K562 (cell line): ENCODE data around the gene KIAA0513. TPM values are rescaled to one million over a fixed set of nuclear protein-coding genes. Genes with fewer than 3 reads are reported as not detected.
A peak's percentile ranks its signal among the peaks of the same experiment; 100 is the strongest.

Experiments
- ATAC-seq: fragments of 200-7000 bp; cut with Tn5 transposase; 3 replicates; pipeline ENCODE4 v1.9.1; 2020; ENCODE audit warnings: moderate library complexity
- BruUV-seq: library from RNA; stranded (reverse); fragments of 400-500 nt; replicated peaks from 2 replicates; lab custom pipeline; 2021; lab: Mats Ljungman, UMichigan
- CTCF ChIA-PET: fragments of 300-600 bp; formaldehyde crosslinking; extraction: SDS; loops from one replicate; lab custom pipeline; 2021; ENCODE audit warnings: low intra/inter-chr PET ratio; lab: Yijun Ruan, JAX
- POLR2A ChIA-PET: fragments of 300-600, 350-650 bp; sonication (Branson Sonifier 250); formaldehyde crosslinking; extraction: SDS; loops from one replicate; lab custom pipeline; 2021; ENCODE audit warnings: antibody characterized with exemption, inconsistent platforms; lab: Yijun Ruan, JAX
- DNase-seq, 4 experiments: peaks; one replicate each; pipeline versions ENCODE4 v3.0.0 to v3.0.0-alpha.2; 2011 to 2018; ENCODE audit warnings: low spot score in 3 of 4, mixed read lengths in 3 of 4; ENCODE audit errors: extremely low read depth in 1 of 4
- FAIRE-seq: peaks from 2 replicates; lab custom pipeline; 2011; peaks lifted over from hg19 to GRCh38; lab: Jason Lieb, UNC
- H2AFZ ChIP-seq: 2 replicates; pipeline ENCODE4 v1.6.0; 2011; ENCODE audit warnings: low read depth, low read length, control low read depth, inconsistent platforms
- H3K27ac ChIP-seq: fragments of 200-600 bp; 3 replicates; pipeline ENCODE4 v1.8.0; 2011; ENCODE audit warnings: low read depth, mild to moderate bottlenecking, control low read depth, inconsistent platforms, low read length, moderate library complexity, mixed read lengths; ENCODE audit errors: extremely low read depth
- H3K27me3 ChIP-seq, 2 experiments: fragments of 300-600 bp in 1 of 2; 2 replicates in 1 of 2; 3 replicates in 1 of 2; pipeline versions ENCODE4 v1.6.0 to v1.8.0; 2011; ENCODE audit warnings: inconsistent platforms in 2 of 2, low read length in 2 of 2, mild to moderate bottlenecking in 1 of 2, mixed read lengths in 1 of 2, moderate library complexity in 1 of 2; ENCODE audit not compliant: control insufficient read depth in 2 of 2, insufficient read depth in 2 of 2
- H3K36me3 ChIP-seq: fragments of 300-600 bp; 3 replicates; pipeline ENCODE4 v1.8.0; 2011; ENCODE audit warnings: mild to moderate bottlenecking, low read length, inconsistent platforms; ENCODE audit not compliant: control insufficient read depth, insufficient read depth
- H3K4me1 ChIP-seq, 2 experiments: fragments of 200-600 bp in 1 of 2; replicated peaks in 1 of 2; 2 replicates in 1 of 2; 3 replicates in 1 of 2; pipeline versions ENCODE4 v1.5.1 to v1.8.0; 2011; ENCODE audit warnings: inconsistent platforms in 2 of 2, low read length in 2 of 2, mild to moderate bottlenecking in 1 of 2, mixed read lengths in 1 of 2, moderate library complexity in 1 of 2; ENCODE audit not compliant: control insufficient read depth in 2 of 2, insufficient read depth in 2 of 2
- H3K4me2 ChIP-seq: 2 replicates; pipeline ENCODE4 v1.6.1; 2011; ENCODE audit warnings: low read length, control low read depth, inconsistent platforms, mixed read lengths; ENCODE audit not compliant: insufficient read depth
- H3K4me3 ChIP-seq: fragments of 200-600 bp; sonication (generic), shearing (Covaris generic); 2 replicates; pipeline ENCODE4 v1.5.1; 2016; ENCODE audit warnings: control low read depth, inconsistent platforms
- H3K79me2 ChIP-seq: fragments of 200-600 bp; 3 replicates; pipeline ENCODE4 v1.8.0; 2011; ENCODE audit warnings: low read length, inconsistent platforms; ENCODE audit not compliant: control insufficient read depth, insufficient read depth
- H3K9ac ChIP-seq, 2 experiments: 2 replicates each; pipeline versions ENCODE4 v1.6.0 to v1.6.1; 2011; ENCODE audit warnings: low read depth in 2 of 2, low read length in 2 of 2, control low read depth in 1 of 2, inconsistent platforms in 1 of 2, mild to moderate bottlenecking in 1 of 2, mixed read lengths in 1 of 2; ENCODE audit not compliant: insufficient read depth in 1 of 2
- H3K9me1 ChIP-seq: one replicate; pipeline ENCODE4 v1.6.0; 2011; ENCODE audit warnings: inconsistent platforms, mild to moderate bottlenecking, low read length, moderate library complexity; ENCODE audit not compliant: control insufficient read depth, insufficient read depth
- H3K9me3 ChIP-seq: replicated peaks from 2 replicates; pipeline ENCODE4 v1.5.1; 2011; ENCODE audit warnings: low read depth, low read length, inconsistent platforms; ENCODE audit not compliant: control insufficient read depth, insufficient read depth
- H4K20me1 ChIP-seq: replicated peaks from 2 replicates; pipeline ENCODE4 v1.6.1; 2011; ENCODE audit warnings: low read length, inconsistent platforms, mixed read lengths; ENCODE audit not compliant: control insufficient read depth, insufficient read depth
- CGGBP1 ChIP-seq: fragments of 250-450 bp; sonication (Bioruptor Pico); IDR thresholded peaks from 2 replicates; pipeline ENCODE4 v1.9.0; 2021; ENCODE audit warnings: mild to moderate bottlenecking
- CREB1 ChIP-seq, 2 experiments: sonication (generic) in 1 of 2; formaldehyde crosslinking in 1 of 2; IDR thresholded peaks; 2 replicates each; pipeline versions ENCODE4 v1.6.1 to v1.8.0; 2012 to 2022; ENCODE audit warnings: inconsistent platforms in 1 of 2, mild to moderate bottlenecking in 1 of 2, missing genetic modification reagents in 1 of 2, moderate library complexity in 1 of 2
- EGR1 ChIP-seq: fragments of 450-650 bp; conservative IDR thresholded peaks from 2 replicates; pipeline ENCODE4 v1.6.1; 2017; ENCODE audit warnings: mild to moderate bottlenecking
- KLF13 ChIP-seq: fragments of 450-650 bp; IDR thresholded peaks from 2 replicates; pipeline ENCODE4 v1.6.1; 2016; ENCODE audit warnings: missing genetic modification characterization, low read depth, mild to moderate bottlenecking, missing compliant biosample characterization, moderate library complexity, borderline replicate concordance
- PHF21A ChIP-seq: fragments of 450-650 bp; IDR thresholded peaks from 2 replicates; pipeline ENCODE4 v1.6.1; 2017; ENCODE audit warnings: low read depth, borderline replicate concordance
- PRDM10 ChIP-seq: fragments of 450-650 bp; IDR thresholded peaks from 2 replicates; pipeline ENCODE4 v1.6.1; 2018; ENCODE audit not compliant: partially characterized antibody
- RFX7 ChIP-seq: fragments of 250-450 bp; sonication (Bioruptor Pico); IDR thresholded peaks from 2 replicates; pipeline ENCODE4 v1.5.1; 2021; ENCODE audit warnings: mild to moderate bottlenecking
- SP2 ChIP-seq: IDR thresholded peaks from 2 replicates; pipeline ENCODE4 v1.6.1; 2011; ENCODE audit warnings: mild to moderate bottlenecking, low read depth, low read length, moderate library complexity; ENCODE audit not compliant: poor library complexity, severe bottlenecking; ENCODE audit errors: extremely low read depth
- ZFPM2 ChIP-seq: fragments of 250-450 bp; sonication (Bioruptor Pico); IDR thresholded peaks from 2 replicates; pipeline ENCODE4 v1.5.1; 2022; ENCODE audit warnings: mild to moderate bottlenecking
- ZNF282 ChIP-seq: sonication (generic); formaldehyde crosslinking; IDR thresholded peaks from 2 replicates; pipeline ENCODE4 v1.8.1; 2023; ENCODE audit warnings: missing genetic modification reagents
- ZNF445 ChIP-seq: fragments of 250-450 bp; sonication (Bioruptor Pico); IDR thresholded peaks from 2 replicates; pipeline ENCODE4 v1.4.0; 2020; ENCODE audit warnings: low read depth, mild to moderate bottlenecking, moderate library complexity
- WGBS: fragments of 100-300 bp; shearing (Covaris generic); methylation state at CpG from one replicate; pipeline ENCODE4 v1.1.6; 2016; ENCODE audit warnings: low coverage, mixed read lengths; ENCODE audit not compliant: insufficient coverage; ENCODE audit errors: missing lambda C conversion rate; 5-methylcytosine and 5-hydroxymethylcytosine counted together
- in situ Hi-C: fragments of 300-500 bp; cut with MboI; formaldehyde crosslinking; loops from 4 replicates; pipeline ENCODE4 v1.15.0; 2018; ENCODE audit warnings: inconsistent platforms, mixed read lengths
- intact Hi-C: fragments of 100-400 bp; cut with micrococcal nuclease; formaldehyde crosslinking; loops from 2 replicates; pipeline ENCODE4 v1.14.2; 2022
- polyA plus RNA-seq, 8 experiments: library from polyadenylated mRNA; depleted of rRNA in 4 of 8; stranded (reverse) in 5 of 8; unstranded in 3 of 8; fragments of >200 nt; fragmentation: Nextera tagmentation in 2 of 8; fragmentation: Illumina TruSeq in 1 of 8; extraction: Ambion mirVana in 2 of 8; extraction: Trizol in 1 of 8; gene quantifications; 2 replicates each; pipeline versions ENCODE4 v1.2.1 to v1.2.3, GENCODE V29; 2011 to 2014; ENCODE audit warnings: inconsistent platforms in 1 of 8, missing spikeins in 1 of 8
- total RNA-seq, 7 experiments: library from RNA; depleted of rRNA in 6 of 7; stranded (reverse); fragments of >200 nt in 6 of 7; fragmentation: Illumina TruSeq in 2 of 7; extraction: Trizol in 2 of 7; gene quantifications; 2 replicates each; pipeline versions ENCODE4 v1.2.1 to v1.2.3, GENCODE V29; 2011 to 2021; ENCODE audit warnings: low replicate concordance in 1 of 7

The KIAA0513 gene
- total and polyA plus RNA-seq, 9 of the 15 experiments (the other 6 are each of a cell fraction or from before 2014, with no cell fraction given), result 0.18 to 13.7 (median 10.2) TPM

- Histone ChIP-seq H3K4me1 (peaks cover 0 to 19% of the 10 kb centered on the region in 2 experiments; a peak in 2 of 5 replicates), H2AFZ (no peak overlapping the region), H3K9me1 (no peaks in the 10 kb centered on the region), H3K27me3 (peaks cover 29 to 71% of the 10 kb centered on the region in 2 experiments), H3K27ac (no peak overlapping the region), H4K20me1 (peaks cover 4% of the 10 kb centered on the region; the same call in 1 of the 2 replicates), H3K9me3 (no peaks in the 10 kb centered on the region), H3K36me3 (no peaks in the 10 kb centered on the region), H3K79me2 (no peaks in the 10 kb centered on the region), H3K4me3 (no peak overlapping the region), H3K9ac (0 out of 4 replicates have a peak overlapping the region, but pooled peaks of 1 of the 2 experiments have one; percentile 32), H3K4me2 (no peak overlapping the region)
- FAIRE-seq, result no peak
- in situ Hi-C loops (loop anchor here (25.0 kb wide), 1 partner anchor 905 kb away; no protein-coding TSS in a partner anchor), intact Hi-C loops (no loop called here)
- no peak for DNase-seq
- TF ChIP-seq ZNF282, result no peak
- no peak for TF ChIP-seq KLF13
- TF ChIP-seq PHF21A, result no peak
- no peak for TF ChIP-seq EGR1
- 8% methylated on average over 11 of the region's 11 CpGs for WGBS
- ATAC-seq, result no peak
- CTCF ChIA-PET, result no interaction called here
- POLR2A ChIA-PET, result interaction anchor here (0.6 to 1.5 kb wide), 2 partner anchors 10 to 586 kb away, joined by 3 to 4 read pairs; no protein-coding TSS in a partner anchor
- BruUV-seq, result no TSS peak
These were observed 79.9 kb downstream of the KIAA0513 start for GRCh38 chr16:85107532-85107931.

- H3K79me2 ChIP-seq, result no peaks in the 10 kb centered on the region
- no peaks in the 10 kb centered on the region for H3K9me3 ChIP-seq
- BruUV-seq, result no TSS peak
- no peaks in the 10 kb centered on the region for H3K36me3 ChIP-seq
- ChIA-PET POLR2A (interaction anchor here (0.6 kb wide), 1 partner anchor 55 kb away, joined by 3 read pairs; no protein-coding TSS in a partner anchor), CTCF (no interaction called here)
- H3K4me2 ChIP-seq, result no peak overlapping the region
- intact Hi-C loops, result no loop called here
- H4K20me1 ChIP-seq, result peaks cover 4% of the 10 kb centered on the region; the same call in 1 of the 2 replicates
- in situ Hi-C loops, result loop anchor here (10.0 to 25.0 kb wide), 3 partner anchors 145 to 902 kb away; no protein-coding TSS in a partner anchor
- DNase-seq (no peak), FAIRE-seq (no peak), ATAC-seq (no peak)
- H3K4me3 ChIP-seq, result no peak overlapping the region
- WGBS, result 55% methylated on average over 12 of the region's 19 CpGs
- H3K4me1 ChIP-seq, result peaks cover 2 to 34% of the 10 kb centered on the region in 2 experiments; a peak in 2 of 5 replicates
- H2AFZ ChIP-seq, result no peak overlapping the region
- H3K27ac ChIP-seq, result no peak overlapping the region
- H3K9ac ChIP-seq, result no peak overlapping the region
- peaks cover 24 to 75% of the 10 kb centered on the region in 2 experiments for H3K27me3 ChIP-seq
- no peaks in the 10 kb centered on the region for H3K9me1 ChIP-seq
- TF ChIP-seq ZNF445, result no peak
- no peak for TF ChIP-seq ZFPM2 (CRISPR knock-in tag)
- TF ChIP-seq CGGBP1 (CRISPR knock-in tag), result no peak
- TF ChIP-seq PRDM10, result no peak
- TF ChIP-seq CREB1 (IDR thresholded peaks at IDR 0.05), result no peak
- TF ChIP-seq CREB1 (CRISPR knock-in tag; IDR thresholded peaks at IDR 0.05), result no peak
- TF ChIP-seq RFX7, result no peak
- no peak for TF ChIP-seq SP2
These were observed 82.5 kb downstream of the KIAA0513 start for GRCh38 chr16:85110105-85110504.
